ENCODE data around the gene GPR137. TPM values are rescaled to one million over a fixed set of nuclear protein-coding genes. Genes with fewer than 3 reads are reported as not detected.

The GPR137 gene
- total RNA-seq, 4 donors from 2014 or later = 6.4 to 35.2 (median 27.4) TPM

GRCh38 chr11:64291262-64291751 is 5.7 kb downstream of the GPR137 start, which contains the start of gene KCNK4:
KCNK4 (plus strand) TSS chr11:64291302; CDS start chr11:64293019, 1,717 bp downstream.
- peaks cover 2 to 26% (median 21%) of the 10 kb centered on the region in 4 donors for H3K4me1 ChIP-seq
- in situ Hi-C loops (cut with MboI; ENCODE audit: low pct_ligation_motif_present in 1 of 4, low pct_unique_long_range_greater_than_20kb in 1 of 4, low sequenced_read_pairs in 3 of 4) (loop anchor here in 1 of 4 donors (10.0 kb wide), 1 partner anchor 87 kb away; the partner anchor contains the start of gene FERMT3), intact Hi-C loops (cut with DNase I; ENCODE audit: low total_unique reads) (no loop called here)
- peaks cover 69% of the 10 kb centered on the region for H3K27me3 ChIP-seq
- H3K4me3 ChIP-seq = peak within 1 kb of the TSS in 2 of 4 donors; percentile 27 to 43
- H3K36me3 ChIP-seq = no peaks in the 10 kb centered on the region
- TF ChIP-seq EP300 (IDR thresholded peaks at IDR 0.05; ENCODE audit: low read depth) (no peak), POLR2AphosphoS5 (IDR thresholded peaks at IDR 0.05) (no peak), POLR2A (IDR thresholded peaks at IDR 0.05) (no peak), CTCF (IDR thresholded peaks at IDR 0.05) (no peak)
- H3K27ac ChIP-seq = no peak within 1 kb of the TSS
- DNase-seq = no peak
- no peaks in the 10 kb centered on the region for H3K9me3 ChIP-seq
- 4% methylated on average over 14 of the region's 45 CpGs; no CpG with 5 or more reads in 1 of the 2 donors for WGBS, 2 donors (ENCODE audit: low coverage in 1 of 2)

GRCh38 chr11:64291752-64292459 is 6.3 kb downstream of the GPR137 start:
- no peaks in the 10 kb centered on the region for H3K36me3 ChIP-seq
- H3K9me3 ChIP-seq = no peaks in the 10 kb centered on the region
- no peak overlapping the region for H3K27ac ChIP-seq
- peaks cover 0 to 20% (median 17%) of the 10 kb centered on the region in 4 donors for H3K4me1 ChIP-seq
- intact Hi-C loops (cut with DNase I; ENCODE audit: low total_unique reads) (no loop called here), in situ Hi-C loops (cut with MboI; ENCODE audit: low pct_ligation_motif_present in 1 of 4, low pct_unique_long_range_greater_than_20kb in 1 of 4, low sequenced_read_pairs in 3 of 4) (loop anchor here in 1 of 4 donors (10.0 kb wide), 1 partner anchor 87 kb away; the partner anchor contains the start of gene FERMT3)
- TF ChIP-seq EP300 (IDR thresholded peaks at IDR 0.05; ENCODE audit: low read depth) (no peak), POLR2A (IDR thresholded peaks at IDR 0.05) (no peak), CTCF (IDR thresholded peaks at IDR 0.05) (no peak), POLR2AphosphoS5 (IDR thresholded peaks at IDR 0.05) (no peak)
- H3K27me3 ChIP-seq = peaks cover 75% of the 10 kb centered on the region
- DNase-seq = no peak
- peak overlapping the region in 2 of 4 donors; percentile 27 to 43 for H3K4me3 ChIP-seq
- 1% methylated on average over 33 of the region's 96 CpGs; no CpG with 5 or more reads in 1 of the 2 donors for WGBS, 2 donors (ENCODE audit: low coverage in 1 of 2)

- H3K27me3 ChIP-seq = peaks cover 82% of the 10 kb centered on the region
- no peaks in the 10 kb centered on the region for H3K9me3 ChIP-seq
- TF ChIP-seq CTCF (IDR thresholded peaks at IDR 0.05) (no peak), POLR2AphosphoS5 (IDR thresholded peaks at IDR 0.05) (no peak), POLR2A (IDR thresholded peaks at IDR 0.05) (no peak), EP300 (IDR thresholded peaks at IDR 0.05; ENCODE audit: low read depth) (no peak)
- intact Hi-C loops (cut with DNase I; ENCODE audit: low total_unique reads) (no loop called here), in situ Hi-C loops (cut with MboI; ENCODE audit: low pct_ligation_motif_present in 1 of 4, low pct_unique_long_range_greater_than_20kb in 1 of 4, low sequenced_read_pairs in 3 of 4) (loop anchor here in 1 of 4 donors (10.0 kb wide), 1 partner anchor 88 kb away; the partner anchor contains the start of gene FERMT3)
- H3K27ac ChIP-seq = no peak overlapping the region
- WGBS, 2 donors (ENCODE audit: low coverage in 1 of 2) = 0 to 32% methylated on average over 2 to 36 of the region's 42 CpGs
- H3K36me3 ChIP-seq = no peaks in the 10 kb centered on the region
- no peak for DNase-seq
- peak overlapping the region in 2 of 4 donors; percentile 27 to 43 for H3K4me3 ChIP-seq
- peaks cover 0 to 20% (median 17%) of the 10 kb centered on the region in 4 donors for H3K4me1 ChIP-seq
Measured at GRCh38 chr11:64292460-64293254, 7.0 kb downstream of the GPR137 start.

GRCh38 chr11:64294774-64295173 is 9.1 kb downstream of the GPR137 start:
- in situ Hi-C loops (cut with MboI; ENCODE audit: low pct_ligation_motif_present in 1 of 4, low pct_unique_long_range_greater_than_20kb in 1 of 4, low sequenced_read_pairs in 3 of 4) = loop anchor here in 2 of 4 donors (5.0 to 10.0 kb wide), 2 partner anchors 90 to 92 kb away; partner anchors contain the start of gene FERMT3 (in 1 of the 2)
- Histone ChIP-seq H3K4me1 (peaks cover 7 to 29% (median 25%) of the 10 kb centered on the region in 4 donors), H3K27ac (no peak overlapping the region), H3K9me3 (no peaks in the 10 kb centered on the region), H3K36me3 (no peaks in the 10 kb centered on the region), H3K27me3 (peaks cover 99% of the 10 kb centered on the region), H3K4me3 (no peak overlapping the region)
- WGBS, 2 donors (ENCODE audit: low coverage in 1 of 2) = 50 to 55% methylated on average over 2 to 3 of the region's 3 CpGs
- no peak for DNase-seq
- TF ChIP-seq CTCF (IDR thresholded peaks at IDR 0.05) (no peak), POLR2A (IDR thresholded peaks at IDR 0.05) (no peak), EP300 (IDR thresholded peaks at IDR 0.05; ENCODE audit: low read depth) (no peak), POLR2AphosphoS5 (IDR thresholded peaks at IDR 0.05) (no peak)
- intact Hi-C loops (cut with DNase I; ENCODE audit: low total_unique reads) = no loop called here

Measured in transverse colon (tissue), 4 donors.